ENCODE results near the gene TNKS1BP1. TPM values are rescaled to one million over a fixed set of nuclear protein-coding genes. Genes with fewer than 3 reads are reported as not detected.

The TNKS1BP1 gene
- total RNA-seq, 1 donor from 2014 or later, result 236 TPM

DNA sequence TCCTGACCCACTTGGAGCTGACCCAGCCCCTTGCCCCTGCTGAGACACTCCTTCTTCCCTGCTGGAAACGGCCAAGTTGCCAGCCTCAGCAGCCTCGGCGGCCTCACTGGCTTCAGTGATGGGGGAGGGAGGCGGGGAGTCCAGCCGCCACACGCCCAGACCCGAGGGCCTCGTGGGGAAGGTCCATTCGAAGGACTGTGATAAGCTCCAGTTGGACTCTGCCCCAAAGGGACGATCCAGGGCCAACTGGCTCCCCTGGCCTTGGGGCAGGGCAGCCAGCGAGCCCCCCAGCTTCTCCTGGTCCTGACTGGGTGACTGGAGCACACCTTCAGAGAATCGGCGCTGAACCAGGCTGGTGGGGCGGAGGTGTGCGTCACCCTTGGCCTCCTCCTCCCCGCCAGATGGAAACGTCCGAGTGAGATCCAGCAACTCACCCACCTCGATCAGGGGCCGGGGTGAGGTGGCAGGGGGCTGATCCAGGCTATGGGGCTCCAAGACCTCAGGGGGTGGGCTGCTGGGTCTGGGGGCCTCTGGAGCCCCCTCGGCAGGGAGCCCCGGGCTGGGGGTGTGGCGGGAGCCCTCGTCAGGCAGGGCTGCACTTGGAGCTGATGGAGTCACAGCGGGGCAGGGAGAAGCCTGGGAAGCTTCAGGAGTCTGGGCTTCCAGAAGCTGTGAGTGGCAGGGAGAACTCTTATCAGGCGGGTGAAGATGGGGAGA, 11.5 kb downstream of the TNKS1BP1 start:
- no peak for DNase-seq (ENCODE audit: low spot score)

DNA sequence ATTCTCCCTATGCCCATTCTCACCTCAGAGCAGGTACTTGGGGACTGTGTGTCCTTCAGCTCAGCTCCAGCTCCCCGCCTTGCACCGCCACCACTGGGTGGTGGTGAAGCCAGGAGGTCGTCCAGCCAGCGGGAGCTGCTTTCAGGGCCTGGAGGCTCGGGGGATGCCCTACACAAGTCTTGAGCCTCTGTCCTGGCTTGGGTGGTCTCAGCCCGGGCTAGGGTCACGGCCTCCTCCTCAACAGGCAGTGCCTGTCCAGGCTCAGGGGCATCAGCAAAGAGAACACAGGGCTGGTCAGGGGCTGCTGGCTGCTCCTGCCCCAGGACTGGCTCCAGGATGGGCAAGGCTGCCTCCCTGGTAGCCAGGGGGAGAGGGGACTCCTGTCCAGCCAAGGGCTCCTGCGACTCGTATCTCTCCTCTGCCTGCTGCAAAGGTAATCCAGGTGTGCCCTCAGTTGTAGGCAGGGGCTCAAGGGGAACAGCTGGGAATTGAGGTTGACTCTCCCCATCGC, 12.2 kb downstream of the TNKS1BP1 start:
- no peak for DNase-seq (ENCODE audit: low spot score)

DNA sequence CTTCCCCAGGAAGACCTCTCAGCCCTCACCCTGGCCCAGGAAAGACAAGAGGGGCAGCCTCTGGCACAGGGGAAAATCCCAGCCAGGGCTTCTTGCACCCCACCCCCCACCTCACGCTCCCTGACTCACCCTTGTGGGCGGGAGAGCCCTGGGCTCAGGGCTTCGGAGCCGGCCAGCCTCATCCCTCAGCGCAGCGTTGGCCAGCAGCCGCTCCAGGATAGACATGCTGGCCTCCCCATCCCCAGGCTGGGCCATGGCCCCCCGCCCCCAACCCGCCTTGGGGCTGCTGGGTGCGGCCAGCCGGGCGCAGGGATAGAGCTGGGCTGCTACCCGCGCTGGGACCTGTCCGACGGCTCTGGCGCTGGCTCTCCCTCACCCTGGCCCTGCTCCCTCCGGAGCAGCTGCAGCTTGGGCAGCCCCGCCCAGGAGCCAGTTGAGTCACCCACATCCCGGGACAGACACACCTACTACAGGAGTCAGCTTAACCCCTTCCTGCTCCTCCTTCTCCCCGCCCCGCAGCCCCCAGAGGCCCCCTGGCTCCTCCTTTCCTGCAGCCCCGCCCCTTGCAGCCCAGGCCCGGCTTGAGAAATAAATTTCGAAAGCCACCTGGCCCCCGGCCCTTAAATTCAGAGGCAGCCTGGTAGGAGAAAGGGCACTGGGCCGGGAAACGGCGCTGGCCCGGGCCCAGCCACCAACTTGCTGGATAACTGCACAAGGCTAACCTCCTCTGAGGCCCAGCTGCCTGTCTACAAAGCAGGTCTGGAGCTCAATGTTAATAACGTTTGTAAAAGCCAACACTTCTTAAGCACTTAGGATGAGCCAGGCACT, 13.4 kb downstream of the TNKS1BP1 start:
- peak; percentile 96 for DNase-seq (ENCODE audit: low spot score)

DNA sequence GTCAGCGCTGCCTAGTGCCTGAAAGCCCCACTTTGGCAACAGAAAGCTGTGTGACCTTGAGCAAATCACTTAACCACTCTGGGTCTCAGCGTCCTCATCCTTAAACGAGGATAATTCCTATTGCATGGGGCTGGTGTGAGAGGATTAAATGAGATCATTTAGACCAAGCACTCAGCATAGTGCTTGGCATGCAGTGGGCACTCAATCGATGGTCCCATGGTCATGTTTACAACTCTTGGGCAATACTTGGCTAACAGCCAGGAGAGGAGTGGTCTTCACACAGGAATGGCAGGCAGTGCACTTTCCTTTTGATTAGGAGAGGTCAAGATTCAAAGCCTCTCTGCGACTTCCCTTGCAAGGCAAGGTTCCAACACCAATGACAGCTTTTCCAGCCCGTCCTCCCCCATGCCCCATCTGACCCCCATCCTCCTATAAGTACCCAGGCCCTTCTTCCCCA, 14.1 kb downstream of the TNKS1BP1 start:
- DNase-seq (ENCODE audit: low spot score), result no peak

DNA sequence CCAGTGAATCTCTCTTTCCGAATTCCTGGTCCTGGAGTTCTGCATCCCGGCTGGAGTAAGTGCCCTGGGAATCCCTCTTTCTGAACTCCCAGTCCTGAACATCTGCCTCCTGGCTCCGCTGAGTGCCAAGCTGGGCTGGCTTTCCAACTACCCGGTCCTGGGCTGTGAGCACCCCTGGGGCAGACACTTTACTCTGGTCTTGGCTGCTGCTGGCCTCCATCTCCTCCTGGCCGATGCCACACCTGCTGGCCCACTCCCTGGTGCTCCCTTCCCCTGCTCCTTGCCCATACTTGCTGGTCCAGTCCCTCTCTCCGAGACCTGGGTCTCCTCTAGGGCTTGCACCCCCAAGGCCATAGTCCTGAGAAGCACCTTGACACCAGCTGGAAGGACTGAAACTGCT, 14.7 kb downstream of the TNKS1BP1 start:
- DNase-seq (ENCODE audit: low spot score), result no peak

DNA sequence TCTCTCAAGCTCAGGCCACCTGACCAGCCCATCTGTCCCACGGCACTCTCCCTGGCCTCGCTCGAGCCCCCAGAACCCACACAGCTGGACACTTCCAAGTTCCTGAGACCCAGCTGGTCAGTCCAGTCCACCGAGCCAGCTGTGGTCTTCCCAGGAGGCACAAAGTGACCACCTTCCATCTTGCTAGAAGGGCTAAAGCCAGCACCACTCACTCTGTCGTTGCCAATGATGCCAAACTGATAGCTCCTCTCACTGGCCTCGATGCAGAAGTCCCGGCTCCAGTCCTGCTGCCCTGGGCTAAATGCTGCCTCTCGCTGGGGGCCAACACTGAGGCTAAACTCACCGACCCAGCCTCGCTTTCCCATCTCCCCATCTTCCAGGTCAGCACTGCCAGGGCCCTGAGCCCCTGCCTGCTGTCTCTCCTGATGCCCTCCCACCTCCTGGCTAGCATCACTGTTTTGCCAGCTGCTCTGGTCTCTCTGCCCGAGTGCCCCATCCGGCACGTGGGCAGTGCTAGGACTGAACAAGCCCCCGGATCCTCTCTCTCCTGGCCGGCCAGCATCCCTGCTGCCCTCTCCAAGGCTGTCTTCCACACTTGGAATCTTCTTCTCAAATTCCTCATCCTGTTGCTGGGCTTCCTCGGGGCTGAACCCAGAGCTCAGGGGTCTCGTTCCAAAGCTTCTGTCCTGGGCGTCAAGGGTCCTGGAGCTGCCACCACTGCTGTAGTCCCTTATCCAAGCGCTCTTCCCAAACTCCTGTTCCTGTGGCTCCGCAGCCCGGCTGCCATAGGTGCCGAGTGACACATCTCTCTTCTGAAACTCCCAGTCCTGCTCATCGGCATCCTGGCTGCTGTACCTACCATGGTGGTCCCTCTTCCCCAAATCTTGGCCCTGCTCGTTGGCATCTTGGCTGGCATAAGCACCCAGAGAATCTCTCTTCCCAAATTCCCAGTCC, 15.4 kb downstream of the TNKS1BP1 start:
- no peak for DNase-seq (ENCODE audit: low spot score)

DNA sequence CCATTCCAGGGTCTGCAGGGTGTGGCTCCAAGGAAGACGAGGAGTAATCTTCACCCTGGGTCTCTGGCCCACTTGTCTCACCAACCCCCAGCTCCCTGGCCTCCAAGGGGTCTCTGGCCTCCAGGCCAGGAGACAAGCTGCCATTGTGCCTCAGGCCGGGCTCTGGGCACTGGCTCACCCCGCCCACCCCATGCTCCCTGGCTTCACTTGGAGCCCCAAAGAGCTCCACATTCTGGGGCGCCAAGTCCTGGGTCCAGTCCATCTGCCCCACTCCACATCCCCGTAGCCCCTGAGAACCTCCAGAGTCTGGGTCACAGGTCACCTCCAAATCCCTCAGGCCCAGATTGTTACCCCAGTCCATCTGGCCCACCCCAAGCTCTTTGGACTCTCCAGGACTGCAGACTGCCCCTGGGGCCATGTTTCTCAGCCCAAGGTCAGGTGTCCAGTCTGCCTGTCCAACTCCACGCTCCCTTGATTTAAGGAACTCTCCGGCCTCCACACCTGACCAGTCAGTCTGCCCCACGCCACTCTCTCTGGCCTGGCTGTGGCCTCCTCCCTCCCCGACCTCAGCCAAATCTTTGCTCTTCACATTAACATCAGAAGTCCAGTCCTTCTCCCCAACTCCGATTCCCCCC, 16.2 kb downstream of the TNKS1BP1 start:
- DNase-seq (ENCODE audit: low spot score), result no peak

DNA sequence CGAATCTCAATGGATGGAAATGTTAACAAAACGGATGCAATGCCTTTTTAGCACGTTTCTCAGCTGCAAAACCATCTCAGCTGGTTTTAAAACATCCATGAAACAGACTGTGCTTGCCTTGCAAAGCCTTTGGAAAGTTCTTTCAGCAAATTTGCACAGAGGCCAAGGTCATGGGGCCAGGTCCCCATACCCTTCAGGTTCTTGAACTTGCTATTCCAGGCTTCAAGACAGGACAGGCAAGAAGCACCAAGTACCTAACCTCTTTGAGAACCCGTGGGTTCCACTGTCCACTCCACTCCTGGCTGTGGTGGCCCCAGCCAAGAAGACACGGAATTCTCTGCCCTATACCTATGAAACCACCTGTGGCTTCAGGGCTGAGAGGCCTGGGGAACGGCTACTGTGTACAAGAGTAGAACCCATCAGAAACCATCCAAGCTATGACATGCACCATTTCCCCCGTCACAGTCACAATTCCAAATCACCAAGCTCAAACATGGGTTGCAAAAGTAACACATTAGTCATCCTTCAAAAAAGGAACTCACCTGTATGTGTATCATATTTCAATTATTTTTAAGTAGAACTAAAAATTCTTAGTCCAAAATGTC, 17.0 kb downstream of the TNKS1BP1 start:
- DNase-seq (ENCODE audit: low spot score), result no peak

DNA sequence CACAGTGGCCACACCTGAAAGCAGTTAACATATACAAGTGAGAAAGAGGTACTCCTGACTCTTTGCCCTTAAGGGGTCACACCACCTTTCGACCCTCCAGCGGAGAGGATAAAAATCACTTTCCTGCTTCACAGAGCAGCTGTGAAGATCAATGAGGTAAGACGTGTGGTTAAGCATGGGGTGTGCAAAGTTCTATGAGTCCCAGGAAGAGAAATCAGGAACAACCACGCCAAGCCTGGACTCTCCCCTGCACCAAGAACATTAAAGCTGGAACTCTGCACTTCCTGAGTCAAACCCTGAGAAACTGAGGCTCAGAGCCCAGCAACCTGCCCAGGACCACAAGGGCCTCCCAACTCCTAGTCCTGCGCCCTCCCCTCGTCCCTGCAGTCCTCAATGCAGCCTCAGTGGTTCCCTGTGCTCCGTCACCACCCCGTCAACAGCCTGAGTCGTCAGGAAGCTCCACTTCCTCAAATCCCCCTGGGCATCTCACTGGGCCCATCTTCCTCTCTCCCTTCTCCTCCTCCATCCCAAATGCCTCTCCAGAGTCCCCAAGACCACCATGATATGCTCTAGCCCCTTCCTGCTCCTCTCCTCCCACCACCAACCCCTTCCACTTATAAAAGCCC, 17.7 kb downstream of the TNKS1BP1 start:
- DNase-seq (ENCODE audit: low spot score), result no peak

DNA sequence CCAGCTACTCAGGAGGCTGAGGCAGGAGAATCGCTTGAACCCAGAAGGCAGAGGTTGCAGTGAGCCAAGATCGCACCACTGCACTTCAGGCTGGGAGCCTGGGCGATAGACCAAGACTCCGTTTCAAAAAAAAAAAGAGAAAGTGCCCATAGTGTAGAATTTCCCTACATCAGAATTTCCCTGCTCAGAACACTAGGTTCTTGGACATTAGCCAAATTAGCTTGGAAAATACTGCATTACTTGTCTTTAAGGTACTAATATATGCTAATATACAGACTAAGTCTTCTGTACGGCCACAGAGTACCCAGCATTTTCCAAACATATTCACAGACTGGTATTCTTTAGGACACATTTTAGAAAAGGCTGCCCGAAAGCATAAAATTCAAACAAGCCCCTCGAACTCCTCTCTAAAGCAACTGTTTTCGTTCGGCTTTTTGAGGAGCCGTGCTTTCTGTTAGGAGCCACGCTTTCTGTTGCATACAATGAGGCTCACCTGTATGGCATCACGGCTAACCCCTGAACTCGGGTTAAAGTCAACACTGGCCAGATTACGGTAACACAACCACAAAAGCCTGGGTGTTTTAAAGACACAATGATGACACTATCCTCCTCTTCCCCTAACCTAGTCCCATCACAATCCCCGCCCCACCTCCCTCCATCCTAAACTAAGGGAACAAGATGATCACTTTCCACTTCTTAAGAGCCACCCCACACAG, 18.4 kb downstream of the TNKS1BP1 start:
- no peak for DNase-seq (ENCODE audit: low spot score)

DNA sequence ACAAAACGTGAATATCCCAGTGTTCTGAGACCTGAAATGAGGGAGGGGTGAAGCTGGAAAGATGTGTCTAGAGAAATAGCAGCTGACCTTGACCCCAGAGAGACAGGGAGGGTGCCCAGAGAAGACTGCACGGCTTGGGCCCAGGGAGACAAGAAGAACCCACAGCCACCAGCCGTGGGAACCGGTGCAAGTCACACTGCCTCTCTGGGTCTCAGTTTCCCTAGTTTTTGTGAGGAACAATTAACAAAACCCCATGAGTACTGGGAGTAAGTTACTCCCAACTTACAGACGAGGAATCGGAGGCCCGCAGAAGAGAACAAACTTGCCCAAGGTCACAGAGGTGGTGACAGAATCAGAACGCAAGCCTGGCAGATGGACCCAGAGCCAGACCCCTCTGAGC, 19.2 kb downstream of the TNKS1BP1 start:
- no peak for DNase-seq (ENCODE audit: low spot score)

DNA sequence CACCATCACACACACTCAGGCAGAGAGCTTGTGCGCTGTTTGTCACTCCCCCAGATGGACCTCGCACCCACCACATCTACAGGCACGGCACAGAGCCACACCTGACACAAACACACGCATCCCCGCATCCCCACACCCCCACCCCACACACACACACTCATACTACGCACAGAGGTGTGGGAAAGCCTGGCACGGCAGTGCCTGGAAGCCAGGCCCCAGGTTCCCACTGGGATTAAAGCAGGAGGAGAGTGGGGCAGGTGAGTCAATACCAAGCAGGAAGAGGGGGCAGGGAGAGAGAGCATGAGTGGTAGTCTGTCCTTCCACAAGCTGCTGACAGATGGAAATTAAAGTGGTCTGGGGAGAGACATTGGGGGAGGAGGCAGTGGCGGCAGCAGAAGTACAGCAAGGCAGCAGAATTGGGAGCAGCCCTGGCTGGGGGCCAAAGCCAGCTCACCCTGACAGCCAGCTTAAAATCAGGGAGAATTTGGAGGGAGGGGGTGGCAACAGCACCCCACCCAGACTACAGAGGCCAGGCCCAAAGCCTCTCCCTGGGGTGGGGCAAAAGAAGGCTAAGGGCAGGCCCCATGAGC, 20.7 kb downstream of the TNKS1BP1 start:
- no peak for DNase-seq (ENCODE audit: low spot score)

DNA sequence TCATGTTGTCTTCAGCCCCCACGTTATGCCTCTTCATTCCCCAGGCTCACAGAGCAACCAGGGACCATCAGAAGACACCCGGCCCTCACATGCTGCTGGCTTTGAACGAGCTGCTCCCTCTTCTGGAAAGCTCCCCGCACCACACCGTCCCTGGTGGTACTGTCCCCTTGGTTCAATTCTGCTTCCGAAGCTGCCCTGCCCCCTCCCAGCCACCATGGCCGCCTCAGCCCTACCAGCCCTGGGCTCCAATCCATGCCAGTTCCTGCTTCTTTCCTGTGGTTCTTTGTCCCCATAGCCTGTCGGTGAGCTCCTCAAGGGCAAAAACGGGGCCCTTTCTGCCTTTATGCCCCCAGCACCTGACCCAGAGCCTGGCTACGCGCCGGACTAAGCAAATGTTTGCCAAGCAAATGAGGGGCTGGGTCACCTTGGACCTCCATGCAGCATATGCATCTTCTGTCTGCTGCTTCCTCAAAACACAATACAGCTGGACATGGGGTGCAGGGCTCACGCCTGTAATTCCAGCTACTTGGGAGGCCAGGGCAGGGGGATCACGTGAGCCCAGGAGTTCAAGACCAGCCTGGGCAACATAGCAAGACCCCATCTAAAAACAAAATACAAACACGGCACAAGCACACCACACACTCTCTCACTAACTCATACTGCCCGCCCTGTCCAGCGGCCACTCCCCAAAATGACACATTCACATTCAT, 21.3 kb downstream of the TNKS1BP1 start:
- DNase-seq (ENCODE audit: low spot score), result no peak

DNA sequence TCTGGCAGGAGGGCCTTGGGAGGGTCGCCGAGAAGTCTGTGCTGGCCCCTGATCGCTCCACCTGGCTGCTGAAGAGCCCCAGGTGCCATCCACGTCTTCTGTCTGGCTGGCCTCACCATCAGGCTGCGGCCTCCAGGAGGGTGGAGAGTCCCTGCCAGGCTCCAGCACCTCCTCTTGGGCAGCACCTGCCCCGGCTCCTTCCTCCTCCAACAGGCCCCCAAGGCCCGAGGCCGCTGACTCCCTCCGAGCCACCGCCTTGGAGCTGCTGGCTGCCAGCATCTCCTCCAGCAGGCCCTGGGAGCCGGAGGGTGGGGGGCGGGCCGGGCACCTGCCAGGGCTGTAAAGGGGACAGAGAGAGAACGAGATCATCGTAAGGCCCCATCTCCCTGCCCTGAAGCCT, 22.3 kb downstream of the TNKS1BP1 start:
- no peak for DNase-seq (ENCODE audit: low spot score)

DNA sequence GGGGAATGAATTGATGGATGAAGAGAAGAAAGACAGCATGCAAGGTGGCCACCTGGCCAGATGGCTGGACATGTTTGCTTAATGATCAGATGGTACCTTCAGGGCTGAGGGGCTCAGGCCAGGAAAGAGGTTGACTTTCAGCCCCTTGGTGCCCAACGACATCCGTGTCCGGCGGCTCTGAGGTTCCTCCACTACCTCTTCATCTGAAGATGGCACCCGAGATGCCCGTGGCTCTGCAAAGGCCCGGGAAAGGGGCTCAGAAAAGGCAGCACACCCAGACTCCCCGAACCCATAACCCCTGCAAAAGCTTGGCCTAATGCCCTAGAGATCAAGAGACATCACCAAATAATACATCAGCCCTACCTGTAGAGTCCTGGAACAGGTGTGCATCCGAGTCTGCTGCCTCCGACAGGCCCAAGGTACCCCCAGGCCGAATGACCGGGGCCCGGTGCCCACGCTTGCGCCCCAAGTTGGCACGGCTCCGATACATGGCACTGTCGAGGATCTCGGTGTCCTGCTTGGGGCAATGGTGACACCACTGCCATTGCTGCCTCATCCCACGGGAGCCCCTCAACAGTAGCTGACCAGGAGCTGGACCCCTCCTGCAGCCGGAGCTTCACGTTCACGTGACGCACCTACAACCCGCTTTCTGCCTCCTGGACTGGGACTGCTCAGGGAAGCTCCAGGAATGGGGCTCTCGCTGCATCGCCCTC, 22.9 kb downstream of the TNKS1BP1 start:
- DNase-seq (ENCODE audit: low spot score), result no peak

DNA sequence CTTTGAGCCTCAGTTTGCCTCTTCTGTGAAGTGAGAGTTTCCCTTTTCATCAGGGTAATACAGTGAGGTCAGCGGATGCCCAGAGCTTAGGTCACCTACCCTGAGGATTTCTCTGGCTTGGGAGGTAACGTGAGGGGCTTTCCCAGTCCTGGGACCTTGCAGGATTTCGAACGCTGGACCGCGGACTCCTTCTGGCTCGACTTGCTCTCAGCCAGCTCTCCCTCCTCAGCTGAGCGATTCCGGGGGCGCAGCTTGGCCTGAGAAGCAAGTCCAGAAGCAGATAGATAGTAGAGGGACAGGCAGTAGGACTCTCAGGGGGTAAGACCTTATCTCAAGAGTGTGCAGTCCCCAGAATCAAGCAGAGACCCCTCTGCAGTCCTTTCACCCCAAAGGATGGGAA, 24.0 kb downstream of the TNKS1BP1 start:
- no peak for DNase-seq (ENCODE audit: low spot score)

DNA sequence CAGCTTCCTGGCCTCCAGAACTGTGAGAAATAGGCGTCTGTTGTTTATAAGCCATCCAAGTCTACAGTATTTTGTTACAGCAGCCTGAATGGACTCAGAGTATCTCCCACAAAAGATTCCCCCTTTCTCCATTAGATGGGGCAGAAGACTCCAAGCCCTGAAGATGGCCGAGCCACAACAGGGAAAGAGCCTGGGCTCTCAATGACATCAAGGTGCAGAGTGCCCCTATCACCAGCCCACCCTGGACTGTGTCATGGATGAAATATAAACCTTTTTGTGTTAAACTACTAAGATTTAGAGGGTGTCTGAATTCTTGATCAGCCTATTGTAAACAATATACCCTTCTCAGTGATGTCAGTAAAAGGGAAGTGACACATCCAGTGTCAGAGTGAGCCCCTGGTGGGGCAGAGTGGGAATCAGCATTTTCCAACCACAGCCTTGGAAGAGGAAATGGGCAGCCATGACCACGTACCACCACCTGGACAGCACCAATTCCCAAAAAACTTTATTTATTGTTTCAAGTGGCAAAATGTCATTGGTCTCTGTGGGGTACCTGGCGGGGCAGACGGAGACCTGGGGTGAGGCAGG, 25.5 kb downstream of the TNKS1BP1 start:
- DNase-seq (ENCODE audit: low spot score), result no peak
